ENCODE measurements around the gene ATP13A4.

Gene ATP13A4

DNA sequence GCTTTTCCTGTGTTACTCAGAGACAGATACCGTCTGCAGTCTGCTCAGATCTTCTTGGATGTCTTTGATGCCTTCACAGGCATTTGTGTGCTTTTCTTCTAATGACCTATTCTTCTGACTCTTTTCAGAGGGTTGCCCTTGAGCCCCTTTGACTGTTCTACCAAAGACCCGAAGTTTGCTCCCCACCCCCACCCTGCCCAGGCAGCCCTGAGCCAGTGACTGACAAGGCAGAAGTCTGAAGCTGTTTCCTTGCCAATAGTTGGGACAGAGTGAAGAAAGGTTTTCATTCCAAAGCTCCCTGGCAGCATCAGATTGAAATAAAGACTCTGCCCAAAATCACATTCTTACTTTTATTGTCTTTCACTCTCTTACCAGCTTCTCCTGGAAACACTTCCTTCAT lies 167.1 kb downstream of the ATP13A4 start:
- DNase-seq = no peak

DNA sequence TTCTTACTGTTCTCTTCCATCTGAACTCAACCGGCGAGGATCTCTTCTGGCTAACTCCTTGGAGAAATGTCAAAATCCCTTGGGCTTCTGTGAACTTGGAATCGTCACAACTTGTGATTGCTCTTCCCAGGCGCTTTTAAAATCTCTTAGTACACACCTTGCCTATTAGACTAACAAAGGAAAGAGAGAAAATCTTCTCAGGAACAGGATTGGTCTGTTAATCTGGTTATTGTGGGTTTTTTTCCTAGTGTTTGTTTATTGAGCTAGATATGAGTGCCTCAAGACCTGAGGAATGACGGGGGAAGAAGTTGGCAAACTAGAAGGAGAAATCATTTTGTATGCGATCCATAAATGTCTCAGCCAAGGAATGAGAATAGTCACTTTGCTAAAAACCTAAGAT lies 176.0 kb downstream of the ATP13A4 start, which contains the start of gene ATP13A5:
Gene ATP13A5 (minus strand): TSS at position 48 of the 400 bp plus-strand sequence. CDS start 28 bp downstream, at position 20.
- no peak for DNase-seq

- no peak for DNase-seq
Observed at GRCh38 chr3:193377591-193377990, 177.1 kb downstream of the ATP13A4 start.

DNA sequence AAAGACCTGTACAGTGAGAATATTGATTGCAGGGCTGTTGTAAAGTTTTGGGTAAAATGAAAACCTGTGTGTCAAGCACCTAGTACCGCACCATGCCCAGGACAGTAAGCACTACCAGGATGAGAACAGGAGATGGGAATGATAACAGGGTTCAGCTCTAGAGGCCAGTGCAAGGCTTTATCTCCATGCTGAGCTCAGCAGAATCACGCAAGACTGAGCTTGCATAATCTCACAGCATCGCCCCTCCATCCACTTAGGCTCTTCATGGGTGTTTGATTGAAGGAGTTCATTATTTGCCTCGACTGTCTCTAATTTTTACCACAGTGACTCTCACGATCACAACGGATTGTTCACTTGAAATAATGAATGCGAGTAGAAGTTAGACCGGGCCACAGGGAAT lies 179.1 kb downstream of the ATP13A4 start:
- no peak for DNase-seq

GRCh38 chr3:193372783-193373182 lies 181.9 kb downstream of the ATP13A4 start:
- no peak for DNase-seq

DNA sequence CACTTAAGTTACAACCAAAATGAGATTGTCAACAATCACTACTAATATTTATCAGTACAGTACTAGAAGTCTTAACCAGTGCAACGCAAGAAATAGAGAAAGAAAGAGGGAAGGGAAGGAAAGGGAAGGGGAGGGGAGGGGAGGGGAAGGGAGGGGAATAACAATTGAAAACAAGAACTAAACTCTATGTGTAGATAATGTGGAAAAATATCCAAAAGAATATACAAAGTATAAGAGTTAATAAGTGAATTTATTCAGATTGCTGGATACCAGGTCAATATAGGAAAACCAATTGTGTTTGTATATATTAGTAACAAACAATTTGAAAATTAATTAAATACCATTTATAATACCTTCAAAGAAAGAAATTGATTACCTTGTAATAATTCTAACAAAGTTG lies 186.8 kb downstream of the ATP13A4 start:
- no peak for DNase-seq

- DNase-seq = no peak
Observed at GRCh38 chr3:193357291-193357690, 197.4 kb downstream of the ATP13A4 start.

DNA sequence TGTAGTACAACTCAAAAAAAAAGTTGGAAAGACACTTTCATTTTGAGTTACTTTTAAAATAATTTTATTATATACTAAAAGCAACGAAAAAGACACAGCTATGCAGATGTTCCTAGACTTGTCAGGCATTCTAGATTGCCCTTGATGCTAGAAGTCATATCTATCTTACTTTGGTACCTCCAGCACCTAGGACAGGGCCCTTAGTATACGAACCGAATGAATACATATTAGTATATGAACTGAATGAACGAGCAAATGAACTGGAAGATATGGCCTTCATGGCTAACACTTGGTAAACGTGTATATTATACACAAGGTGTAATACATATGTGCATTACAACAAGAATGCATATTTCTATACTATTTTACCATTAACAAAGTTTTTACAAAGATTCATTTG lies 200.3 kb downstream of the ATP13A4 start:
- no peak for DNase-seq

Measured in activated CD4-positive, alpha-beta T cell treated with anti-CD3 and anti-CD28 coated beads, Interleukin-2, amount 50 U/mL, for 4 hours (primary cell).